Skeletal muscle tissue (tissue), 4 donors: ENCODE results near the gene CSNK2A1. TPM values are rescaled to one million over a fixed set of nuclear protein-coding genes. Genes with fewer than 3 reads are reported as not detected.

ENCODE experiments used
- H3K27ac ChIP-seq: one replicate; pipeline ENCODE4 v1.7.0; 2013; ENCODE audit warnings: mild to moderate bottlenecking, low read depth, low read length, inconsistent platforms
- H3K27me3 ChIP-seq, 3 donors: one replicate each; pipeline ENCODE4 v1.7.0; 2013; ENCODE audit warnings: low read length in 3 of 3; ENCODE audit not compliant: control insufficient read depth in 3 of 3, insufficient read depth in 3 of 3
- H3K36me3 ChIP-seq, 3 donors: one replicate each; pipeline ENCODE4 v1.7.0; 2013; ENCODE audit warnings: low read length in 3 of 3; ENCODE audit not compliant: control insufficient read depth in 3 of 3, insufficient read depth in 3 of 3
- H3K4me1 ChIP-seq, 3 donors: one replicate each; pipeline ENCODE4 v1.7.0; 2013; ENCODE audit warnings: low read length in 3 of 3, mild to moderate bottlenecking in 3 of 3; ENCODE audit not compliant: control insufficient read depth in 3 of 3, insufficient read depth in 3 of 3
- H3K4me3 ChIP-seq, 3 donors: one replicate each; pipeline ENCODE4 v1.7.0; 2013; ENCODE audit warnings: low read length in 3 of 3
- H3K9ac ChIP-seq, 3 donors: one replicate each; pipeline ENCODE4 v1.7.0; 2013; ENCODE audit warnings: low read length in 3 of 3, mild to moderate bottlenecking in 3 of 3, moderate library complexity in 2 of 3, low read depth in 1 of 3
- H3K9me3 ChIP-seq, 3 donors: one replicate each; pipeline ENCODE4 v1.7.0; 2013; ENCODE audit warnings: low read length in 3 of 3; ENCODE audit not compliant: control insufficient read depth in 3 of 3
- total RNA-seq: library from RNA; depleted of rRNA; stranded (reverse); fragments of >200 nt; gene quantifications from one replicate; pipeline ENCODE4 v1.2.3, GENCODE V29; 2014
- donor health status: Osteomylitis.

The CSNK2A1 gene
- total RNA-seq, 1 donor from 2014 or later = 112 TPM

DNA sequence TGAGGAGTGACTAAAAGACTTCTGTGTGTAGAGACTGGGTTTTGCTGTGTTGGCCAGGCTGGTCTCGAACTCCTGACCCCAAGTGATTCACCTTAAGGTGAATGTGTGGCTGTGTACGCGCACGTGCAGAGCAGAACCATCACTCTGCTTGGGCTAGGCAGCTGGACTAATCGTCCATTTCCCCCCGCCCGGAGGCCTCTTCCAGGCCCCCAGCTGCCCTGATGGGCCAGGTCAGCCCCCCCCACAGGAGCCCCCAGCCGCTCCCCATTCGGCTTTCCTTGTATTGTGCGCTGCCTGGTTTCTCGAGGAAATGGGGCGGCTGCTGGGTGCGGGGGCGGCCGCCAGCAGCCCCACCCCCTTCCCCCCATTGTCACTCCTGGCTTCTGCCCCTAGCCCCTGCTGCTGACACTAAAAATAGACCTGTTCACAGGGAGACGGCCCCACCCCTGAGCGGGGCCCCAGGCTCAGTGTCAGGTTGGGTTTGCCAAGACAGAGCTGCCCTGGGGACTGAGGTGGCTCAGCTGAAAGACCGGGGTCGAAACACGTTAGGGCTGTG is 24.6 kb upstream of the CSNK2A1 start:
- H3K27me3 ChIP-seq = peaks cover 8 to 28% (median 18%) of the 10 kb centered on the region in 3 donors
- peak overlapping the region in 1 of 3 donors; percentile 54 for H3K9ac ChIP-seq
- H3K4me1 ChIP-seq = peaks cover 24 to 35% (median 26%) of the 10 kb centered on the region in 3 donors
- H3K9me3 ChIP-seq = no peaks in the 10 kb centered on the region
- H3K36me3 ChIP-seq = no peaks in the 10 kb centered on the region
- H3K4me3 ChIP-seq = peak overlapping the region in 2 of 3 donors; percentile 43 to 52
- no peak overlapping the region for H3K27ac ChIP-seq

- Histone ChIP-seq H3K27me3 (peaks cover 8 to 28% (median 9%) of the 10 kb centered on the region in 3 donors), H3K4me1 (peaks cover 11 to 21% (median 20%) of the 10 kb centered on the region in 3 donors), H3K36me3 (no peaks in the 10 kb centered on the region), H3K4me3 (no peak overlapping the region), H3K9ac (no peak overlapping the region), H3K9me3 (no peaks in the 10 kb centered on the region), H3K27ac (no peak overlapping the region)
Measured at GRCh38 chr20:564192-564591, 20.6 kb upstream of the CSNK2A1 start.

- Histone ChIP-seq H3K27ac (no peak overlapping the region), H3K36me3 (no peaks in the 10 kb centered on the region), H3K4me3 (no peak overlapping the region), H3K9ac (peak overlapping the region in 1 of 3 donors; percentile 35), H3K9me3 (no peaks in the 10 kb centered on the region), H3K4me1 (peaks cover 3 to 13% (median 12%) of the 10 kb centered on the region in 3 donors), H3K27me3 (peaks cover 2 to 20% (median 8%) of the 10 kb centered on the region in 3 donors)
Measured at GRCh38 chr20:563187-563586, 19.6 kb upstream of the CSNK2A1 start.

DNA sequence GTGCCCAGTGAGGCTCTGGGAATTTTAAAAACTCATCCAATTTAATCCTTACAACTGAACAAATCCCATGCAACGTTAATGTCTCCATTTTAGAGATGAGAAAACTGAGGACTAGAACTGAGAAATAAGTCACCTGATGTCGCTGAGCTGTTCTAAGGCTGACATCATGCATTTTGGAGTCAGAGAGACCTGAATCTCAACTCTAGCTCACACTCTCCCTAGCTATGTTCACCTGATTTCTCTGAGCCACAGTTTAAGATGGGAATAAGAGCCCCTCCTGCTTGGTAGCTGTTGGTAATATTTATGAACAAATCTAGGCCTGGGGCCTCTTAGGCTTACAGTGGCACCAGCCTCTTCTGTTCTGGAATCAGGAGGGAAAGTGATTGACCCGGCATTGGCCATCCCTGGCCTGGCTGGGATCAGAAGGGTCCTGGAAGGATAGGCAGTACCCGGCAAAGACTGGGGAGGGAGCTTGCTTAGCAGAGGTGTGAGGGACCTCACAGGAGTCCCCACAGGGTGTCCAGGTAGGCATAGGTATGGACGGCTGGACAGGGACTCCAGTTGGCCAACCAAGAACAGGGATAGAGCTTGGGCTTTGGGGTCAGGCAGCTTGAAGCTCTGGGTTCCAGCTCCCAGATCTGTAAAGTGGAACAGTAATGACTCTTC is 18.8 kb upstream of the CSNK2A1 start:
- Histone ChIP-seq H3K36me3 (no peaks in the 10 kb centered on the region), H3K9me3 (no peaks in the 10 kb centered on the region), H3K4me1 (peaks cover 0 to 6% (median 6%) of the 10 kb centered on the region in 3 donors), H3K27me3 (peaks cover 0 to 17% (median 2%) of the 10 kb centered on the region in 3 donors), H3K9ac (no peak overlapping the region), H3K4me3 (no peak overlapping the region), H3K27ac (no peak overlapping the region)

DNA sequence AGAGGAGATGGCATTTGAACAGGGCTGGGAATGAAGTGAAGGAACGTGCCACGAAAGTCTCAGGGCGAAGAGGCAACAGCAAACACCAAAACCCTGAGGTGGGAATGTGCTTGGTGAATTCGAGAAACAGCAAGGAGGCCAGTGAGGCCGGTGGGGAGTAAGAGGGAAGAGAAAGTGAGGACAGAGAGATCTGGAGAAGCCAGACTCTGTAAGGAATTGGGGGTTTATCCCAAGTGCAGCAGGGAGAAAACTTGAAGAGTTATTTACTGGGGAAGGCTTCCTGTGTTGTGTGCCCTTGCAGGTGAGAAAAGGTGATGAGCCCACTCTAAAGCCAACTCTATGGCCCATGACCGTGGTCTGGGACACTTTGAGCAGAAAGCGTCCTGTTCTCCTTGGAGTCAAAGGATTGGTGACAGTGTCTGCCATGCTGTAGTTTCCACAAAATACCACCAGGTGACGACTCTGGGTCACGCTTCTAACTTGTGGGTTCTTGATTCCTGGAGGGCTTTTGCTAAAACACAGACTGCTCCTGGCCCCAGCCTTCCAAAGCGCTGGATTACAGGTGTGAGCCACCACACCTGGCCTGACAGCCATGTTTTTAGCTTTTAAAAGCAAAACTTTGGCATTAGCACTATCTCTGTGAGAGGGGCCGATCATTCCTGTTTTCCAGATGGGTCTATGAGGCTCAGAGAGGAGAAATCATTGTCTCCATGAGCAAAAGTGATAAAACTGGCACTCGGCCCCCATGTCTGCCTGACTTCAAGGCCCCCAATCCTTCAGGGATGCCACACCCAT is 18.0 kb upstream of the CSNK2A1 start:
- peaks cover 0 to 12% (median 0%) of the 10 kb centered on the region in 3 donors for H3K27me3 ChIP-seq

DNA sequence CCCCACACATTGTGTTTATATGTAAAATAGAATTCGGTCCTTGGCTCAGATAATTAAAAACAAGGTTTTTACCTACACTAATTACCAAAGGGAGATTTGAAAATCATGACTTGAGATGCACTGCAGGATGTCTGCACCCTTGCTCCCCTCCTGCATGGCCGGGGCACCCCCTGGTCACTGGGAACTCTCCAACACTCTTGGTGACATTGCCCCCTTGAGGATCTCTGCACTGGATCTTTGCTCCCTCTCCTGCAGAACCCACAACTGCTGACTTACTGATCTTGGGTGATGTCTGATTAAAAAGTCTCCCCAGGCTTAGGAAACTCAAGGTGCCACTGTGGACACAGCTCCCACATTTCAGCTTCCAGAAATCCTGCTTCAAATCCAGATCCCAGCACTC is 17.1 kb upstream of the CSNK2A1 start:
- H3K9ac ChIP-seq = no peak overlapping the region
- no peaks in the 10 kb centered on the region for H3K9me3 ChIP-seq
- H3K36me3 ChIP-seq = no peaks in the 10 kb centered on the region
- peaks cover 0 to 17% (median 0%) of the 10 kb centered on the region in 3 donors for H3K27me3 ChIP-seq
- peaks cover 0 to 5% (median 4%) of the 10 kb centered on the region in 3 donors for H3K4me1 ChIP-seq
- no peak overlapping the region for H3K4me3 ChIP-seq
- H3K27ac ChIP-seq = no peak overlapping the region

More for the DNA sequence above, 18.0 kb upstream of the CSNK2A1 start:
- Histone ChIP-seq H3K9me3 (no peaks in the 10 kb centered on the region), H3K27ac (no peak overlapping the region), H3K4me3 (no peak overlapping the region), H3K9ac (no peak overlapping the region), H3K36me3 (no peaks in the 10 kb centered on the region), H3K4me1 (peaks cover 0 to 5% (median 4%) of the 10 kb centered on the region in 3 donors)

DNA sequence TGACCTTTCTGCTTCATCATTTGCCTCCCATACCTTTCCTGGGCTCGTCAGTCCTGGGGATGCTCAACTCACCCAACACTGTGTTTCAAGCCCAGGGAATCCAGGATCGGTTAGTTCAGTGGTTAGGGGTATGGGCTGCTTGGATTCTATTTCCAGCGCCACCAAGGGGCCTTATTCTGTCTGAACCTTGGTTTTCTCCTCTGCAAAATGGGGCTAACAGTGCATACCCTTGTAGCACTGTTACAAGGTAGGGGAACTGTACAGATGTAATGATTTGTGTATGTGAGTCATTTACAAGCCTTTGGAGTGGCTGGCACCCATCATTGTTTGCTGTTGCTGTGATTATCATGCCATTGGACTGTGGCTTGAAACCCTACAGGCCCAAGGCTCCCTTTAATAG is 14.5 kb upstream of the CSNK2A1 start:
- H3K27me3 ChIP-seq = peaks cover 0 to 23% (median 0%) of the 10 kb centered on the region in 3 donors
- no peaks in the 10 kb centered on the region for H3K9me3 ChIP-seq
- H3K4me1 ChIP-seq = peaks cover 0 to 5% (median 4%) of the 10 kb centered on the region in 3 donors
- H3K36me3 ChIP-seq = no peaks in the 10 kb centered on the region
- H3K4me3 ChIP-seq = no peak overlapping the region
- no peak overlapping the region for H3K27ac ChIP-seq
- H3K9ac ChIP-seq = no peak overlapping the region

GRCh38 chr20:556984-557383 is 13.4 kb upstream of the CSNK2A1 start:
- peaks cover 0 to 19% (median 0%) of the 10 kb centered on the region in 3 donors for H3K27me3 ChIP-seq

DNA sequence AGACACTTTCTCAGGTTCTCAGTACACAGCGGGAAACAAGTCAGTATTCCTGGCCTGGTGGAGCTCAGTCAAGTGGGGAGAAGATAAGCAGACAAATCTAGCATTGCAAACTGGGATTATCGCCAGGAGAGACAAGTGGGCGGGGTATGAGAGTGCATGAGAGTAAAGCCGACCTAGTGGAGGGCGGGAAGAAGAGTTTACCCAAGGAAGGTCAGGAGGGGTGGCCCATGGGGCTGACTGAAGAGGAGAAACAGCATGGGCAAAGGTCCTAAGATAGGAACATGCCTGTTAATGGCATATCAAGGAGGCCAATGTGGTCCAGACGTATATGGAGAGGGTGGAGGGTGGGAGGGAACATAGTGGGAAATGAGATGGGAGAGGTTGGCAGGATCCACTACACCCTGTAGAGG is 12.4 kb upstream of the CSNK2A1 start:
- H3K9me3 ChIP-seq = no peaks in the 10 kb centered on the region
- no peak overlapping the region for H3K27ac ChIP-seq
- no peak overlapping the region for H3K9ac ChIP-seq

More at GRCh38 chr20:556984-557383, 13.4 kb upstream of the CSNK2A1 start:
- Histone ChIP-seq H3K27ac (no peak overlapping the region), H3K4me1 (peaks cover 0 to 5% (median 0%) of the 10 kb centered on the region in 3 donors), H3K9ac (no peak overlapping the region), H3K4me3 (no peak overlapping the region), H3K36me3 (no peaks in the 10 kb centered on the region), H3K9me3 (no peaks in the 10 kb centered on the region)

More for the DNA sequence above, 12.4 kb upstream of the CSNK2A1 start:
- Histone ChIP-seq H3K4me3 (no peak overlapping the region), H3K4me1 (no peaks in the 10 kb centered on the region), H3K27me3 (peaks cover 0 to 14% (median 0%) of the 10 kb centered on the region in 3 donors), H3K36me3 (no peaks in the 10 kb centered on the region)
